HG03439 (cell line): ENCODE data around the gene BDH2.

ENCODE experiments used
- ATAC-seq: cut with Tn5 transposase; IDR thresholded peaks from one replicate; pipeline ENCODE4 v1.9.1; 2021; ENCODE audit warnings: mild to moderate bottlenecking, moderate library complexity; ENCODE audit not compliant: unreplicated experiment

The BDH2 gene

DNA sequence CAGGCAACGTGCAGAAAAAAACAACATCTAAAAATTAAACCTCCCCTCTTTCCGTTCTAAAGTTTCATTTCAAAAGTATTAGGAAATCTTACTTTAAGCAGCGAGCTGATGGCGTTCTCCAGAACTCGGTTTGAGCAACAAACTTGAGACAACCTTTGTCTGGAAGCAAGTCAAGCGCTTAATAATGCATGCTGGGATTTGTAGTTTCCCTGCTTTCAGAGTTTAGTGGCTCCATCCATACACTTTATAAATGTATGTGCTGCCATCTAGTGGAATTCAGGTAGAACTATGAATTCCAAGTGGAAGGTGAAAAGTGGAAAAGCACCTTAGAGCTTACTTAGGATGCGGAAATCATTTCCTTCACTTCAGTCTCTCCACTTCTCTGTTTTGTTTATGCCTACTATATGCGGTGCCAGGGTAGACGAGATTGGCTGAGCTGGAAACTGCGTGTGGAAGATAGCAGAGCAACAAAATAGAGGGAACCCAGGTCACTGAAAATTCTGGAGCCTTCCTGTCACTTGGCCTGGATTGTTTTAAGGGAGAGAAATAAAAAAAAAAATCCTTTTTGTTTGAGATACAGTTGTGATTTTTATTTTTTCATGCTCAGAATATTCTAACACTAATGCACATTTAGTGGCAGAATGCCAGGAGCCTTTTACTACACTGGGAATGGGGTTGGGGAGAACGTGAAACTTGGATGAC lies at the start of gene BDH2:
Gene BDH2 (minus strand): TSS at position 144 of the 702 bp plus-strand sequence. CDS start 3,580 bp downstream, outside the sequence.
- ATAC-seq: peak; percentile 97

DNA sequence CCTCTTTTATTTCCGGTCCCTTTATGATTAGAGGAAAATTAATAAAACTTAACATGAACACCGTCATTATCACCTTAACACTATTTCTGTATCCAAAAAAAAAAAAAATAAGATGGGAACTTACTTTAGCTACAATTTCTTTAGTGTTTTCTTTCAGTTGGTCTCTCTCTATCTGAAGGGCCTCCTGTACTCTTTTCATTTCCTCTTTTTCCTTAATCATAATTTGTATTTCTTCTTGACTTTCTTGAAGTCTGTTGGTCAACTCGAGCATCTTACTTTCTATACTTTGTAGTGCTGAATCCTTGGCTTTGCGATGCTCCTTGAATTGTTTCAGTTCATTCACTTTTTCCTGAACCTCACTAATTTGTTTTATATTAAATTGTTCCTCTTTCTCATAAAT lies 45.3 kb upstream of the BDH2 start:
- ATAC-seq: no peak

DNA sequence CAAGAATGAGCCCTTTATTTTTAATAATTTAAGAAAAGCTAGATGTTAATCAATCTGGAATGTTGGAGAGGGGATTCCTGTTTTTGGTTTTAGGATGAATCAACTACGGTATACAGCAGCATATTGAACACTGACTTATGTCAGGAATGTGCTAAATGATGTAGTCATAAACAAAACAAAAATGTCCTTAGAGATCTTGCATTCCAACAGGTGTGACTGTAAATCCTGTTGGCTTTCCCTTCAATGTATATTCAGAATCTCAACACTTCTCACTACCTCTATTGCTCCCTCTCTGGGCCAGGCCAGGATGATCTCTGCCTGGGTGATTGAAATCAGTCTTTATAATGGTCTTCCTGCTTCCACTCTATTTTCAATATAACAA lies 37.8 kb upstream of the BDH2 start:
- ATAC-seq: no peak

DNA sequence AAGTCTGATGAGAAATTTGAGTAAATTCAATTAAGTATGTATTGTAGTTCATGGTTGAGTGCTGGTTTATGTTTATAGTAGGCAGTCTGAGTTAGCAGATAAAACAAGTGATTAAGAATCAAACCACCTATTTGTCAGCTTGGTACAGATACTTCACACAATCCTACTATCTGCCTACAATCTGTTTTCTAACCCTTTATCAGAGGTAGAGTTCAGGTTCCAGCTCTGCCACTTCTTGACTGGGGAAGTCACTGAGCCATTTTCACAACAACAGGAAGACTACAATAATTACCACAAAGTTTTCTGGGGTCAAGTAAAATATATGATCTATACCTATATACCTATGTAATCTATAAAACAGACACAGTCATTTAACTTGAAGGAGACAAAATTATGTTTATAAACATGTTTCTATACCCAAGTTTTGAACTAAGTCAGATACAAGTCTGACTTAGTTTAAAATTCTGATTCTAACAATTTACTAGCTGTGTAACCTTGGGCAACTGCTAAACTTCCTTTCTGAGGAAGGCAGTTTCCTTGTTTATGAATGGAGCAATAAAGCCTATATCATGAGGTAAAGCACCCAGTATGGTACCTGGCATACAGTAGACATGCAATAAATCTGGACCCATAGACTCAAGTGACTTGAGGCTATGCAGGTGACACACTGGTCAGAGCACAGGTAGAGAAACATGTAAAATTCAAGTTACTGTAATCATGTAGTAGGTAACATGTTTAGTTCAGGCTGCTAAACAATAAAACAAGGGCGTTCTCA lies 37.2 kb upstream of the BDH2 start:
- no peak for ATAC-seq

DNA sequence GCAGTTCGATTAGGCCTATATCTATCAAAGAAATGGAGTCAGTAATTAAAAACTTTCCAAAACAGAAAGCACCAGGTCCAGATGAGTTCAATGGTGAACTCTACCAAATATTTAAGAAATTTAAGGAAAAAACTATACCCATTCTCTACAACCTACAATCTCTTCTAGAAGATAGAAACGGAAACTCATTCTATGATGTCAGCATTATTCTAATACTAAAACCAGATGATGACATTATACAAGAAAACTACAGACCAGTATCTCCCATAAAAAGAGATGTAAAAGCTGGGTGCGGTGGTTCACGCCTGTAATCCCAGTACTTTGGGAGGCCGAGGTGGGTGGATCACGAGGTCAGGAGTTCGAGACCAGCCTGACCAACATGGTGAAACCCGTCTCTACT lies 29.5 kb upstream of the BDH2 start:
- no peak for ATAC-seq

DNA sequence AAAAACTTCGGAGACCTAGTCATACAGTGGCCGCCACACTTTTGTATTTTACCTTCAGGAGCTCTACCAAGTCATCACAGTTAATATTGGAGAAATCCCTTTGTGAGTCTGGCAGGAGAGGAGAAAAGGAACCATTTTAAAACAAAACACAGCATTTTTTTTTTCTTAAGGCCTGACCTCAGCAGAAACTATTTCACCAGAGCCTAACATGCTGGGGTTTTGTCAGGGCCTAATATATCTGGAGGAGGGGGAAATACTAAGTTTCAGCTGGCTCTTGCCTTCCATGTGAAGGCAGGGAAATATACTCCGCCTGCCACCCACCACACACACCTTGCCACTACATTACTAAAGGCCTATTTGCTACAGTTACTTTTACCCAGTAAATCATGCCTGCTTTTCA lies 26.5 kb upstream of the BDH2 start:
- no peak for ATAC-seq

DNA sequence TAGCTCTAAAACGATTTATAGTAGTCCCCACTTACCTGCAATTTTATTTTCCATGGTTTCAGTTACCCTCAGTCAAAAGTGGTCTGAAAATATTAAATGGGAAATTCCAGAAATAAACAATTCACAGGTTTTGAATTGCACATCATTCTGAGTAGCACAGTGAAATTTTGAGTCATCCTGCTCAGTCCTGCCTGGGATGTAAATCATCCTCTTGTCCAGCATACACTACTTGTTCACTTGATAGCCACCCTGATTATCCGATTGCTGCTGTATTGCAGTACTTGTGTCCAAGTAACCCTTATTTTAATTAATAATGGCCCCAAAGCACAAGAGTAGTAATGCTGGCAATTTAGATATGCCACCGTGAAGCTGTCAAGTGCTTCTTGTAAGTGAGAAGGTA lies 23.5 kb upstream of the BDH2 start:
- no peak for ATAC-seq

DNA sequence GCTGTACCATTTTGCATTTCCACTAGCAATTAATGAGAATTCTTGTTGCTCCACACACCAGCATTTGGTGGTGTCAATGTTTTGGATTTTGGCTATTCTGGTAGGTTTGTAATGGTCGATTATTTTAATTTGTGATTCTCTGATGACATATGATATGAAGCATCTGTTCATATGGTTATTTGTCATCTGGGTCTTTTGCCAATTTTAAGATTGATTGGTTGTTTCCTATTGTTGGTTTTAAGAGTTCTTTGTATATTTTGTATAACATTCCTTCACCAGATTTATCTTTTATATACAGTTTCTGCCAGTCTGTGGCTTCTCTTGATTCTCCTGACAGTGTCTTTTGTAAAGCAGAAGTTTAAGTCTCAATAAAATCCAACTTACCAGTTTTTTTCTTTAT lies 18.5 kb upstream of the BDH2 start:
- no peak for ATAC-seq

DNA sequence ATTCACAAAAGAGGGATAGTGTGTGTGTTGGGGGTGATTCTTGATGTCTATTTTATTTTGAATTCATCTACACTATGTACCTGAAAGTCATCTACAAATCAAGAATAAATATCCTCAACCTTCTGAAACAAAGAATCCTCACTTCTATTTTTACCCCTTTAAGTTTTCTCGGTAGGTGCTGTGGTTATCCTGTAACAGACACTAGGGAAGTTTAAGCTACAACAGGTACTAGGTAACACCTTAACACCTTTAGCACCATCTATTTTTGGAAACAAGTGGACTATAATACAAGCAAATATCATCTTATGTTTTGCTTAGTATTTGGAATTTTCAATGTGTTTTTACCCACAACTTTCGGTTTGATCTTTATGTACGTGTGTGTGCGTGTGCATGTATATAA lies 12.0 kb upstream of the BDH2 start:
- no peak for ATAC-seq

DNA sequence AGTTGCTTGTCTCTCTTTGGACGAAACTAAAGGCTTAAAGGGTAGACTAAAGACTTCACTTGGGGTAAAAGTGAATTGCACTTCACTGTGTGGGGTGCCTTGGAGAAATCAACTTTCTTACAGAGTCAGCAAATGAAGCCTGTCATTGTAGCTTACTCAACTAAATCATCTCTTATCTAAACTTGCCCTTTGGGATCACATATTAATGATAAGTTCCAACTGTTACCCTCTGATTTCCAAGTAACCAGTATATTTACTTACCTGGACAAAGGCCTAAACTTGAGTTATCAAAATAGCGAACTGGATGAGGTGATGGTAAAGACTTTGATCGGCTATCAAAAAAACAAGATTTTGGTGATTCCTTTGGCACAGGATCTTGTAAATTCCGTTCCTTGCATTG lies 8.9 kb upstream of the BDH2 start:
- ATAC-seq: no peak

DNA sequence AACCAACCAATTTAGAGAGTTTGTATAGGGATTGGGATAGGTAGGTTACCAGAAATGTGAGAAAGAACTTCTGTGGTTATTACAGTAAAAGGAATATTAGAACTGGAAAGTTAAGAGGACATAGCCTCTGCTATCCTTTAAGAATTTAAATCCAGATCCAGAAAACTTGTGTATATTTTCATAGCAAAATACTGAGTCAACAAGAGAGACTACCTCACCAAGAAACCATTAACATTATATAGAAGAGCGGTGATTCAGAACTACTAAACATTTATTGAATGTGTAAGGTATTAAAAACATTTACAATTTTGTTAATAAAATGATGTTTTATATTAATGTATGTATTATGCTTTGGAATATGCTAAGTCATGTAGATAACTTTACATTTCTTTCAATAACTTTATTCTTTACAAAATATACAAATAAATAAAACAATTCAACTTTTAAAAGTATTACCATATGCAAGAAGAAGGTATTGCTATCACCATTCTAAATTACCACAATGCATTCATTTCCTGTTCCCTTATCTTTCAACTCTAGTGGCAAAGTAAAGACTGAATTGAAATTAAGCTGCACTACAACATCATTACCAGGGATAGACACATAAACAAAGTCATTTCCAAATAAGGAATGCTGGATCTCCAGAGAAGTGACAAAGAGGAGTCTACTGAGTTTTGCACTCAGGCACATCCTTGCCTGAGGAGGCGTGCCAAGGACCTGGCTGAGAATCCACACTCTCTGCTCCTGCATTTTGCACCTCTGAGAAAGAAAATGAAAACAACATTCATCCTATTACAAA lies 6.1 kb upstream of the BDH2 start:
- no peak for ATAC-seq

DNA sequence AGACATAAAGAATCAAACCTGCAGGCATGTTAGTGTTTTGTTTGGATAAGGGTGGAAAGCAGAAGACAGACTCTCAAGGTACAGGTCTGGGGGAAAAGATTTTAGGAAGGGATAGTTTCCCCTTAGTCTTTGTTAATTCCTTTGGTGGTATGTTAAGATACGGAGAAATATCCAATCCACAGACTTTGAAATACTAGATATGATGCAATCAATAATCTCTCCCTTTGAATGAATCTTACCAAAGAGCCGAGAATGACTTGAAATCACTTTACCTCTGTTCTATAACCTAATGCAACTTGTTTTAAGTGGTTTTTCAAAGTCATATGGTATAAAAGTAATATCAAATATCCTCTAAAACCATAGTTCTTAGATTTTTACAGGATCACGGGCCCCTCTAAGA lies 5.3 kb upstream of the BDH2 start:
- no peak for ATAC-seq

DNA sequence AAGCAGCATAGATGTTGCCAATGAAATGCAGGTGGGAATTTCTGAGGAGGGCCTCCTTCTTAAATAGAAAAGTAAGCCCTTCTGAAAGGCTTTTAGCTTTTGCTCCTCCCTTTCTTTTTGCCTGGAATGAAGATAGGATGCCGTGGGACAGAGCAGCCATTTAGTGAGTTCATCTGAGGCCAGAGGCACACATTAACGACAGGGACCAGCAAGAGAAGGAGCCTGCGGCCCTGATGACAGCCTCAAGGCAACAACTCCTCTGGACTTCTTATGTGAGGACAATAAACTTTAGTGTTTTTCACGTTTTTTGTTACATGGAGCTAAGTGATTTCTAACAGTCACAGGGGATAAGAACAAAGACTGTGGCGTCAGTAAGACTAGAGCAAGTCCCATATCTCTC lies 1.1 kb upstream of the BDH2 start:
- no peak for ATAC-seq

DNA sequence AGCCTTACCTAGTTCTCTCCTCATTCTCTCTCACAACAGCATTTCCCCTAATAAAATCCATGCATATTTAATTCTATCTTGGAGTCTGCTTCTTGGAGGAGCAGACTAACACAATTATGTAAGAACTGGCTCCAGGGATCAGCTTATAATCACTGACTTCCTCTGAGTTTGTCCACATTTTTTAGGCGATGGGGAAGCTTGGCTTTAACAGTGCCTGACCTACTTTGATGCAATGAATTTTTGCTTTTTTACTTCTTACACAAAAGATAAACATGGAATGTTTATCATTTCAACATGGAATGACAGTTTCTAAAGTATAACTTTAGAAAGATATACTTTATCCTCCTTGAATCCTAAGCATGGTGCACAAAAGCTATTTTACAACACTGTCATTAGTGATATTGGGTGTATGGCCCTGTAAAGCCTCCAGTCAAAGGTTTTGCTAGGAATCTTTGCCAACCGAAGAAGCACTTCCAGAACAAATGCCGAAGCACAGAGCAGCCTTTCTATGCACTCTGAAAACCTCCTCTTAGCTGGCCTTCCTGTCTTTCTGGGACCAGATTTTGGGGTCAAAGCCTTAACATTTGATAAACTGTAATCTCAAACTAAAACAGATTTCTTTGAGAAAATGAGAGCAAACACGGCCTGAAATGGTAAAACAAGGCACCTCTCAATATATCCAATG lies 736 bp downstream of the BDH2 start:
- ATAC-seq: no peak

DNA sequence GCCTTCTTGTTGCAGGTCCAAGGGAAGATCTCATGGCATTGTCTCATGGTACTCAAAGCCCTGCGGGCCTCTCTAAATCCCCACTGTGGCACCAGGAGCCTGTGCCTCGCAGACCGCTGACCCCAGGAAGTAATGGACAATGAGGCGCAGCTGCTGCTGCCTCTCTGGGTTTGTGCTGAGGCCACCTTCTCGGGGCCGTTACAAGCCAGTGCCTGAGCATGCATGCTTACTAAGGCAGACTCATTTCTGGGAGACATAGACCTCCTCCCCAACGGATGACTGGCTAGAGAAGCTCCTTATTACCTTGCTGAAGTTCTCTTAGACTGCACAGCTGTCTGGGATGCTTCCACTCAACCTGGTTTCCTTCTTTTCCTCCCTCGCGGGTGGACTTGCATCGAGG lies 1.3 kb downstream of the BDH2 start:
- ATAC-seq: no peak

DNA sequence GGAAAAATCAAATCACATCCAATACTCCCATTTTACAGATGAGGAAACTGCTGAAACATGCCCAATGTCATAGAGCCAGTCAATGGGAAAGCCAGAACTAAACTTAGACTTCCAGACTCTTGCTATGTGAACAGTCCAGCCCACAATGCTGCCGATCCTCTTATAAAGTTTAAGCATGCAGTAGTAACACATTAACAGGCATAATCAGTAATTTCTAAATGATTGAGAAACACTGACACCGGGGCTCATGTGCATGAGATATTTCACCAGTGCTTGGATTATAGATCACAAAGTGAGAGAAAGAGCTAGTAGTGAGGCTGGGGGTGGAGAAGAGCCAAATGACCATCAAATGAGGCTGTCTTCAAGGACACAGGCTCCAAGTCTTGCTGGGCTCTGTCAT lies 2.5 kb downstream of the BDH2 start:
- ATAC-seq: no peak

DNA sequence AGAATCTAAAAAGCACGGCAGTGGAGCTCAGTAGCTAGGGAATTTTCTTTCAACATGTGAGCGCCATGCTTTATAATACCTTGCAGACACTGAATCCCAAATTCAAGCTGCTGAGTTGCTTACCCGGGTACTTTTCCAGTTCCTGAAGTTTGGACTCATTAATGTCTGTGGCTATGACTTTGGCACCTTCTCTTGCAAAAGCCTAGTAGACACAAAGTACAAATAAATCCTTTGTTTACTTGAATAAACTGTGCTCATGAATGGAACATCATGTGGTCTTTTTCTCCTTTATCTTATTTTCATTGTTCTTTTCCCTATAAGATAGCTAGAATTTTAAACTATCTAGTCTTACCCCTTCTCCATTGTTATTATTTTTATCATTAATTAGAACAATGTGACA lies 4.6 kb downstream of the BDH2 start:
- no peak for ATAC-seq

DNA sequence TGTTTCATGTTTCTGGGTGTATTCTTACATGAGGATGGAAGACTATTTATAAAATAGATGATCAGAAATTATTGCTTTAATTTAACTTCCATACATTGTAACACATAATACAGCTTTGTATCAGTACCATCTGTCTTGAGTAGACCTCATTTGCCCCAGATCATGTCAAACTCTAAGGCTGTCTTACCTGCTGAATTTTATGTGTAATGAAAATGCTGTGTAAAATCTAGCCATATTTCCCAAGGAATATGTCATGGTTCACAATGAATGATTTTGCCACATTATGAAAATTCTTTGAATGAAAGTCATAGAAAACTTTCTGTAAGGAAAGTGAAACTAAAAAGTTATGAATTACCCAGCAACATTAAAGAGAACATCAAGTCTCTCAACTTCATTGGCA lies 7.4 kb downstream of the BDH2 start:
- no peak for ATAC-seq

DNA sequence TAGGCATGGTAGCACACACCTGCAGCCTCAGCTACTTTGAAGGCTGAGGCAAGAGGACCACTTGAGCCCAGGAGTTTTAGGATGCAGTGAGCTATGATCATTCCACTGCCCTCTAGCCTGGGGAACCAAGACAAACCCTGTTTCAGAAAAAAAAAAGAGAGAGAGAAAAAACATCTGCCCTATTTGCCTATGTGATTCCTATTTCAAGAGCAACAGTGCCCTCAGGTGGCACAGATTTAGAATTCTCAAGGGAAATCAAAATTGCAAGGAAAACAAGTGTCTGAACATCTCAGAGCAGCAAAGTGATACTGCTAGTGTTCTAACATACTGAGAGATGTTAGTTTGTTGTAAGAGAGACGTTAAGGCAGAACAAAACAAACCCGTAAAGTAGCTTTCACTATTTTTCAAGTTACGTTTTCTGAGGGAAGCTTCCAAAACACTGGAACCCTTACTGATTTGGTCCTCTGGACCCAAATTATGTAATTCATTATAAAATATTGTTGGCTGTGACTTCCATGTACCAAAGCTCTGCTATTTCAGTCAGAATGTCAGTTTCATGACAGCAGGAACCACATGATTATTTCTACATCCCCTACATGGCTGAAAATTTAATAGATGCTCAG lies 7.9 kb downstream of the BDH2 start:
- peak; percentile 78 for ATAC-seq

DNA sequence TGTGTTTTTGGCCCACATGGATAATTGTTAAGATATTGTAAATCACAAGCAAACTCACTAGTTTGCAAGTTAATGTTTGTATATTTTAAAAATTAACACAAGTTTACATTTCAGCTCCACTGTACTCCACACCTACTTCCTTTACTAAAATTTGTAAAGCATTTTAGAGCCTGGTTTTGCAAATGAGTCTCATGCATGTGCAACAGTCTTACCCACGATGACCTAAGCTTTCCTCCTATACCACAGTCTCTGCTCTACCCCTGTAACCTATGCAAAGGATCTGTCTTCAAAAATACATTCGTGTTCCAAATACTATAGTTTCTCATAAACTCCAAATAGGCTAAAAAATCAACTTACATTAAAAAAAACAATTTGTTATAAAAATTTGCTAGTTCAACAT lies 10.2 kb downstream of the BDH2 start:
- ATAC-seq: no peak

DNA sequence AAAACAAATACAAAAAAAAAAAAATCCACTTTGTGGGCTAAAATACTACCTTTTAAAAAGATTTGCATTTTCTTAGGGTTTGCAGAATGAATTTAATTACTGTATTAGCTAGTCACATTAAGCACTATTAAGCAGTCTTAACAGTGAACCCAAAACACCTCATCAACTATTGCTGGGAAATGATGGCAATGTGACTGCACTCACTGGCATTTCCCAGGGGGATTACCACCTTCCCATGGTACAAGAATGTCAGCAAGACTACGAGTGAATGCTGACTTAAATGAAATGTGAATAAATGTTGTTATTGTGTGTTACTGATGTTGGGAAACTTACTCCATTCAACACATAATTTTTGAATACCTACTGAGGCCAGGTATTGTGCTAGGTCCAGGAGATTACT lies 13.1 kb downstream of the BDH2 start:
- no peak for ATAC-seq
